ENCODE results near the gene SS18L1.

GRCh38 chr20:62159052-62159451 is 15.5 kb downstream of the SS18L1 start:
- TF ChIP-seq CTCF (IDR thresholded peaks at IDR 0.05; ENCODE audit: poor library complexity) (no peak), EZH2 (IDR thresholded peaks at IDR 0.05; ENCODE audit: borderline replicate concordance) (no peak)
